HEK293 (cell line): ENCODE data around the gene SLC9A9.

Experiments used
- CTCF ChIA-PET: fragments of 350-600 bp; formaldehyde crosslinking; extraction: SDS; loops from one replicate; lab custom pipeline; 2021; ENCODE audit warnings: antibody characterized with exemption; lab: Yijun Ruan, JAX
- POLR2A ChIA-PET: fragments of 300-600 bp; formaldehyde crosslinking; extraction: SDS; loops from one replicate; lab custom pipeline; 2020; ENCODE audit warnings: antibody characterized with exemption, inconsistent platforms; lab: Yijun Ruan, JAX
- H3K27ac ChIP-seq: fragments of 200-500 bp; sonication (Bioruptor generic); 2 replicates; pipeline ENCODE4 v1.5.1; 2014; ENCODE audit warnings: low read depth, low read length, control low read depth, inconsistent platforms; ENCODE audit errors: extremely low read depth
- H3K36me3 ChIP-seq, 2 experiments: fragments of 200-500 bp in 1 of 2; sonication (Bioruptor generic) in 1 of 2; 1 replicate in 1 of 2; 2 replicates in 1 of 2; pipeline ENCODE4 v1.5.1; 2014 to 2017; ENCODE audit warnings: inconsistent platforms in 2 of 2, low read length in 2 of 2; ENCODE audit not compliant: control insufficient read depth in 2 of 2, insufficient read depth in 1 of 2
- H3K4me1 ChIP-seq: fragments of 200-500 bp; sonication (Bioruptor generic); 2 replicates; pipeline ENCODE4 v1.5.1; 2014; ENCODE audit warnings: mild to moderate bottlenecking, low read length, inconsistent platforms; ENCODE audit not compliant: control insufficient read depth, insufficient read depth
- H3K4me3 ChIP-seq: 2 replicates; pipeline ENCODE4 v1.5.1; 2011; ENCODE audit warnings: low read depth, mild to moderate bottlenecking, control low read depth, low read length, moderate library complexity
- H3K9me3 ChIP-seq: fragments of 200-500 bp; sonication (Bioruptor generic); 2 replicates; pipeline ENCODE4 v1.5.1; 2014; ENCODE audit warnings: low read depth, low read length, inconsistent platforms; ENCODE audit not compliant: control insufficient read depth, insufficient read depth
- HOXC10 ChIP-seq: sonication (generic); formaldehyde crosslinking; IDR thresholded peaks from 2 replicates; pipeline ENCODE4 v1.8.1; 2023; ENCODE audit warnings: mild to moderate bottlenecking, missing genetic modification reagents
- HOXD13 ChIP-seq: sonication (generic); formaldehyde crosslinking; IDR thresholded peaks from 2 replicates; pipeline ENCODE4 v1.8.0; 2022; ENCODE audit warnings: missing genetic modification reagents, borderline replicate concordance
- KLF17 ChIP-seq: fragments of 450-650 bp; formaldehyde crosslinking; IDR thresholded peaks from 2 replicates; pipeline ENCODE4 v1.5.1; 2016; ENCODE audit warnings: missing biosample characterization, missing genetic modification characterization
- KLF8 ChIP-seq: fragments of 450-650 bp; formaldehyde crosslinking; IDR thresholded peaks from 2 replicates; pipeline ENCODE4 v1.5.1; 2016; ENCODE audit warnings: missing biosample characterization, missing genetic modification characterization
- PRDM6 ChIP-seq: fragments of 450-650 bp; formaldehyde crosslinking; IDR thresholded peaks from 2 replicates; pipeline ENCODE4 v1.5.1; 2017; ENCODE audit warnings: missing biosample characterization, missing genetic modification characterization
- REST ChIP-seq: fragments of 450-650 bp; formaldehyde crosslinking; IDR thresholded peaks from 2 replicates; pipeline ENCODE4 v1.5.1; 2016; ENCODE audit warnings: missing biosample characterization, missing genetic modification characterization
- TCF7L2 ChIP-seq: IDR thresholded peaks from 2 replicates; pipeline ENCODE4 v1.6.1; 2011; ENCODE audit warnings: low read depth, mild to moderate bottlenecking, inconsistent platforms, low read length, moderate library complexity, borderline replicate concordance
- TRIM28 ChIP-seq: IDR thresholded peaks from 2 replicates; pipeline ENCODE4 v1.6.1; 2011; ENCODE audit warnings: low read length, control low read depth, borderline replicate concordance
- YY2 ChIP-seq: fragments of 450-650 bp; formaldehyde crosslinking; IDR thresholded peaks from 2 replicates; pipeline ENCODE4 v1.5.1; 2016; ENCODE audit warnings: missing biosample characterization, missing genetic modification characterization
- ZEB2 ChIP-seq: fragments of 450-650 bp; formaldehyde crosslinking; IDR thresholded peaks from 2 replicates; pipeline ENCODE4 v1.5.1; 2016; ENCODE audit warnings: missing biosample characterization, missing genetic modification characterization
- ZFHX2 ChIP-seq: fragments of 450-650 bp; formaldehyde crosslinking; conservative IDR thresholded peaks from 2 replicates; pipeline ENCODE4 v1.5.1; 2016; ENCODE audit warnings: missing biosample characterization, missing genetic modification characterization
- ZNF138 ChIP-seq: fragments of 450-650 bp; formaldehyde crosslinking; IDR thresholded peaks from 2 replicates; pipeline ENCODE4 v1.5.1; 2016; ENCODE audit warnings: missing biosample characterization, missing genetic modification characterization, borderline replicate concordance
- ZNF248 ChIP-seq: fragments of 450-650 bp; formaldehyde crosslinking; IDR thresholded peaks from 2 replicates; pipeline ENCODE4 v1.5.1; 2017; ENCODE audit warnings: missing biosample characterization, missing genetic modification characterization
- ZNF280C ChIP-seq: fragments of 450-650 bp; formaldehyde crosslinking; IDR thresholded peaks from 2 replicates; pipeline ENCODE4 v1.5.1; 2016; ENCODE audit warnings: missing biosample characterization, missing genetic modification characterization
- ZNF362 ChIP-seq: fragments of 450-650 bp; formaldehyde crosslinking; IDR thresholded peaks from 2 replicates; pipeline ENCODE4 v1.5.1; 2016; ENCODE audit warnings: missing biosample characterization, missing genetic modification characterization
- ZNF433 ChIP-seq: fragments of 450-650 bp; formaldehyde crosslinking; IDR thresholded peaks from 2 replicates; pipeline ENCODE4 v1.5.1; 2016; ENCODE audit warnings: missing biosample characterization, missing genetic modification characterization, low read depth
- ZNF571 ChIP-seq: fragments of 450-650 bp; formaldehyde crosslinking; IDR thresholded peaks from 2 replicates; pipeline ENCODE4 v1.5.0; 2017; ENCODE audit warnings: missing biosample characterization, missing genetic modification characterization
- ZNF629 ChIP-seq: fragments of 450-650 bp; formaldehyde crosslinking; IDR thresholded peaks from 2 replicates; pipeline ENCODE4 v1.5.1; 2017; ENCODE audit warnings: missing biosample characterization, missing genetic modification characterization
- ZNF645 ChIP-seq: fragments of 450-650 bp; formaldehyde crosslinking; IDR thresholded peaks from 2 replicates; pipeline ENCODE4; 2016; ENCODE audit warnings: missing biosample characterization, missing genetic modification characterization
- ZNF768 ChIP-seq: fragments of 450-650 bp; formaldehyde crosslinking; IDR thresholded peaks from 2 replicates; pipeline ENCODE4 v1.5.1; 2018; ENCODE audit warnings: missing biosample characterization, mild to moderate bottlenecking, missing genetic modification characterization
- ZNF792 ChIP-seq: fragments of 450-650 bp; formaldehyde crosslinking; IDR thresholded peaks from 2 replicates; pipeline ENCODE4 v1.5.1; 2016; ENCODE audit warnings: missing biosample characterization, missing genetic modification characterization

Gene SLC9A9

GRCh38 chr3:143594206-143594605 lies 254.1 kb downstream of the SLC9A9 start:
- H3K27ac ChIP-seq: no peak overlapping the region
- CTCF ChIA-PET: no interaction called here

GRCh38 chr3:143590660-143591059 lies 257.6 kb downstream of the SLC9A9 start:
- TF ChIP-seq KLF17 (tag by site-specific recombination): no peak
- TF ChIP-seq PRDM6 (tag by site-specific recombination): no peak
- TF ChIP-seq ZNF280C: no peak
- no peak for TF ChIP-seq YY2 (tag by site-specific recombination)
- TF ChIP-seq TCF7L2: no peak
- TF ChIP-seq ZFHX2 (tag by site-specific recombination): no peak

More at GRCh38 chr3:143594206-143594605, 254.1 kb downstream of the SLC9A9 start:
- no peaks in the 10 kb centered on the region for H3K9me3 ChIP-seq
- TF ChIP-seq ZNF645 (tag by site-specific recombination) (no peak), TRIM28 (no peak), ZEB2 (tag by site-specific recombination) (no peak), KLF8 (tag by site-specific recombination) (no peak), ZNF433 (tag by site-specific recombination) (no peak), ZNF248 (no peak), HOXC10 (CRISPR knock-in tag) (no peak)
- TF ChIP-seq, all 188 proteins: peak for 0
- H3K4me3 ChIP-seq: no peak overlapping the region
- POLR2A ChIA-PET: no interaction called here
- no peaks in the 10 kb centered on the region for H3K36me3 ChIP-seq
- H3K4me1 ChIP-seq: no peaks in the 10 kb centered on the region

GRCh38 chr3:143586576-143586975 lies 261.7 kb downstream of the SLC9A9 start:
- no peak overlapping the region for H3K27ac ChIP-seq
- no peaks in the 10 kb centered on the region for H3K9me3 ChIP-seq
- H3K36me3 ChIP-seq: no peaks in the 10 kb centered on the region
- H3K4me1 ChIP-seq: no peaks in the 10 kb centered on the region
- POLR2A ChIA-PET: no interaction called here
- H3K4me3 ChIP-seq: no peak overlapping the region
- CTCF ChIA-PET: interaction anchor here (0.6 kb wide), 1 partner anchor 25 kb away, joined by 3 read pairs; no protein-coding TSS in a partner anchor
- TF ChIP-seq ZNF629: no peak
- no peak for TF ChIP-seq ZNF792 (tag by site-specific recombination)
- no peak for TF ChIP-seq ZNF571
- no peak for TF ChIP-seq ZNF433 (tag by site-specific recombination)
- no peak for TF ChIP-seq ZNF138 (tag by site-specific recombination)
- TF ChIP-seq ZNF768 (tag by site-specific recombination): no peak
- TF ChIP-seq HOXD13: no peak
- no peak for TF ChIP-seq ZNF362 (tag by site-specific recombination)
- no peak for TF ChIP-seq REST (tag by site-specific recombination)

More at GRCh38 chr3:143590660-143591059, 257.6 kb downstream of the SLC9A9 start:
- H3K27ac ChIP-seq: no peak overlapping the region
- ChIA-PET POLR2A (no interaction called here), CTCF (no interaction called here)
- H3K4me3 ChIP-seq: no peak overlapping the region
- H3K9me3 ChIP-seq: no peaks in the 10 kb centered on the region
- H3K36me3 ChIP-seq: no peaks in the 10 kb centered on the region
- no peaks in the 10 kb centered on the region for H3K4me1 ChIP-seq
